H1 (cell line): ENCODE results near the gene TTK. TPM values are rescaled to one million over a fixed set of nuclear protein-coding genes. Genes with fewer than 3 reads are reported as not detected.

Experiments
- CTCF ChIA-PET: fragments of 300-600 bp; sonication (Branson Sonifier 250); formaldehyde crosslinking; loops from one replicate; lab custom pipeline; 2021; ENCODE audit not compliant: partially characterized antibody; lab: Charles Lee
- POLR2A ChIA-PET: fragments of 300-600 bp; sonication (Branson Sonifier 250); formaldehyde crosslinking; loops from one replicate; lab custom pipeline; 2021; ENCODE audit warnings: inconsistent platforms; ENCODE audit not compliant: partially characterized antibody; lab: Charles Lee
- DNase-seq, 2 experiments: peaks; one replicate each; pipeline versions ENCODE4 v3.0.0 to v3.0.0-alpha.2; 2010 to 2022; ENCODE audit warnings: low spot score in 2 of 2, low read depth in 1 of 2, mixed read lengths in 1 of 2
- FAIRE-seq: peaks from 2 replicates; lab custom pipeline; 2011; peaks lifted over from hg19 to GRCh38; lab: Jason Lieb, UNC
- H2AFZ ChIP-seq: 2 replicates; pipeline ENCODE4 v1.8.1; 2012; ENCODE audit warnings: low read length, inconsistent platforms
- H2AK5ac ChIP-seq: 2 replicates; pipeline ENCODE4 v1.6.1; 2013; ENCODE audit warnings: low read depth, low read length
- H2BK120ac ChIP-seq: replicated peaks from 2 replicates; pipeline ENCODE3; 2013; ENCODE audit warnings: low read depth, low read length, inconsistent platforms
- H2BK12ac ChIP-seq: 2 replicates; pipeline ENCODE4 v1.6.1; 2013; ENCODE audit warnings: low read depth, low read length
- H2BK15ac ChIP-seq: 2 replicates; pipeline ENCODE4 v1.6.1; 2013; ENCODE audit warnings: low read length
- H2BK20ac ChIP-seq: 2 replicates; pipeline ENCODE4 v1.6.1; 2013; ENCODE audit warnings: low read length
- H2BK5ac ChIP-seq: 2 replicates; pipeline ENCODE4 v1.6.1; 2013; ENCODE audit warnings: low read depth, low read length
- H3K14ac ChIP-seq: 2 replicates; pipeline ENCODE4 v1.6.1; 2013; ENCODE audit warnings: inconsistent platforms; ENCODE audit not compliant: insufficient read length
- H3K18ac ChIP-seq: 2 replicates; pipeline ENCODE4 v1.6.1; 2013; ENCODE audit warnings: low read length; ENCODE audit errors: extremely low read depth
- H3K23ac ChIP-seq: 2 replicates; pipeline ENCODE4 v1.6.1; 2013; ENCODE audit warnings: inconsistent platforms; ENCODE audit not compliant: insufficient read length
- H3K23me2 ChIP-seq: 2 replicates; pipeline ENCODE4 v1.6.1; 2013; ENCODE audit warnings: low read depth, low read length
- H3K27ac ChIP-seq: 2 replicates; pipeline ENCODE4 v1.6.1; 2011; ENCODE audit warnings: low read depth, low read length, inconsistent platforms
- H3K27me3 ChIP-seq, 4 experiments: replicated peaks in 1 of 4; 1 replicate in 1 of 4; 2 replicates in 3 of 4; pipeline versions ENCODE4 v1.6.1 to v1.8.1; 2011 to 2013; ENCODE audit warnings: low read length in 3 of 4, mild to moderate bottlenecking in 3 of 4, inconsistent platforms in 2 of 4, mixed read lengths in 2 of 4, moderate library complexity in 1 of 4; ENCODE audit not compliant: control insufficient read depth in 3 of 4, insufficient read depth in 3 of 4; ENCODE audit errors: extremely low read depth in 1 of 4
- H3K36me3 ChIP-seq, 4 experiments: 2 replicates each; pipeline versions ENCODE4 v1.6.1 to v1.8.1; 2011 to 2013; ENCODE audit warnings: mild to moderate bottlenecking in 4 of 4, low read length in 3 of 4, moderate library complexity in 2 of 4, control low read depth in 1 of 4, inconsistent platforms in 1 of 4; ENCODE audit not compliant: insufficient read depth in 4 of 4, control insufficient read depth in 2 of 4
- H3K4ac ChIP-seq: replicated peaks from 2 replicates; pipeline ENCODE3; 2013; ENCODE audit warnings: low read length, low read depth, mixed read lengths, inconsistent platforms; ENCODE audit not compliant: insufficient read length
- H3K4me1 ChIP-seq, 4 experiments: replicated peaks in 1 of 4; 1 replicate in 1 of 4; 2 replicates in 3 of 4; pipeline versions ENCODE4 v1.6.1 to v1.8.1; 2011 to 2013; ENCODE audit warnings: low read length in 3 of 4, inconsistent platforms in 2 of 4, mixed read lengths in 1 of 4; ENCODE audit not compliant: insufficient read depth in 4 of 4, control insufficient read depth in 3 of 4
- H3K4me2 ChIP-seq, 2 experiments: 2 replicates each; pipeline versions ENCODE4 v1.6.1 to v1.8.1; 2011 to 2013; ENCODE audit warnings: low read depth in 2 of 2, low read length in 2 of 2, control low read depth in 1 of 2, inconsistent platforms in 1 of 2, mild to moderate bottlenecking in 1 of 2; ENCODE audit not compliant: insufficient read depth in 1 of 2
- H3K4me3 ChIP-seq, 4 experiments: fragments of 200-600, 300-600 bp in 1 of 4; sonication (generic), shearing (Covaris generic), sonication (Bioruptor Twin) in 1 of 4; 2 replicates each; pipeline versions ENCODE4 v1.5.1 to v1.8.1; 2011 to 2016; ENCODE audit warnings: low read length in 4 of 4, low read depth in 3 of 4, control low read depth in 2 of 4, inconsistent platforms in 2 of 4, mild to moderate bottlenecking in 2 of 4, mixed read lengths in 1 of 4, moderate library complexity in 1 of 4; ENCODE audit not compliant: insufficient read depth in 2 of 4; ENCODE audit errors: extremely low read depth in 1 of 4
- H3K56ac ChIP-seq: replicated peaks from 2 replicates; pipeline ENCODE3; 2013; ENCODE audit warnings: low read depth, mild to moderate bottlenecking, mixed read lengths, low read length, inconsistent platforms; ENCODE audit not compliant: insufficient read length
- H3K79me1 ChIP-seq: 2 replicates; pipeline ENCODE4 v1.6.1; 2013; ENCODE audit warnings: low read depth, low read length, control low read depth
- H3K79me2 ChIP-seq, 2 experiments: 2 replicates each; pipeline versions ENCODE4 v1.6.1 to v1.8.1; 2012 to 2013; ENCODE audit warnings: low read length in 2 of 2, mild to moderate bottlenecking in 2 of 2, inconsistent platforms in 1 of 2; ENCODE audit not compliant: insufficient read depth in 2 of 2, control insufficient read depth in 1 of 2
- H3K9ac ChIP-seq, 4 experiments: replicated peaks in 1 of 4; 1 replicate in 1 of 4; 2 replicates in 3 of 4; pipeline versions ENCODE4 v1.6.1 to v1.8.1; 2011 to 2013; ENCODE audit warnings: low read depth in 3 of 4, low read length in 3 of 4, control low read depth in 2 of 4, mild to moderate bottlenecking in 2 of 4, moderate library complexity in 2 of 4, inconsistent platforms in 1 of 4; ENCODE audit errors: extremely low read depth in 1 of 4
- H3K9me3 ChIP-seq, 2 experiments: 2 replicates each; pipeline versions ENCODE4 v1.6.1 to v1.8.1; 2012 to 2013; ENCODE audit warnings: mild to moderate bottlenecking in 2 of 2, moderate library complexity in 2 of 2, control low read depth in 1 of 2, inconsistent platforms in 1 of 2, low read depth in 1 of 2, low read length in 1 of 2, mixed read lengths in 1 of 2; ENCODE audit not compliant: insufficient read depth in 2 of 2
- H4K20me1 ChIP-seq, 2 experiments: replicated peaks in 1 of 2; 2 replicates each; pipeline versions ENCODE3 to v1.8.1; 2011 to 2013; ENCODE audit warnings: inconsistent platforms in 2 of 2, low read length in 2 of 2, mild to moderate bottlenecking in 1 of 2; ENCODE audit not compliant: insufficient read depth in 2 of 2, control insufficient read depth in 1 of 2
- H4K5ac ChIP-seq: 2 replicates; pipeline ENCODE4 v1.6.1; 2013; ENCODE audit warnings: low read length, low read depth, mixed read lengths, inconsistent platforms; ENCODE audit not compliant: insufficient read length
- H4K8ac ChIP-seq: 2 replicates; pipeline ENCODE4 v1.8.0; 2013; ENCODE audit warnings: mild to moderate bottlenecking, moderate library complexity, low read length, inconsistent platforms; ENCODE audit not compliant: insufficient read depth; ENCODE audit errors: extremely low read depth
- H4K91ac ChIP-seq: replicated peaks from 2 replicates; pipeline ENCODE3; 2013; ENCODE audit warnings: low read length, mixed read lengths, inconsistent platforms; ENCODE audit not compliant: insufficient read length
- GABPA ChIP-seq: IDR thresholded peaks from 2 replicates; pipeline ENCODE4 v1.6.1; 2011; ENCODE audit warnings: mild to moderate bottlenecking, low read length, moderate library complexity, borderline replicate concordance; ENCODE audit not compliant: insufficient read depth
- MAX ChIP-seq: IDR thresholded peaks from 2 replicates; pipeline ENCODE4 v1.6.1; 2012; ENCODE audit warnings: inconsistent platforms
- NRF1 ChIP-seq: IDR thresholded peaks from 2 replicates; pipeline ENCODE4 v1.6.1; 2011; ENCODE audit warnings: mild to moderate bottlenecking, low read depth, low read length, improper control_type of control experiment
- RNF2 ChIP-seq: fragments of 200-900, 300-1000 bp; sonication (generic); IDR thresholded peaks from 2 replicates; pipeline ENCODE4 v1.7.1; 2016; ENCODE audit warnings: borderline replicate concordance, low read depth, mild to moderate bottlenecking, antibody characterized with exemption, low read length; ENCODE audit not compliant: poor library complexity, severe bottlenecking; ENCODE audit errors: missing control alignments
- SP1 ChIP-seq: IDR thresholded peaks from 2 replicates; pipeline ENCODE4 v1.6.1; 2011; ENCODE audit warnings: low read depth, low read length
- SP2 ChIP-seq: IDR thresholded peaks from 2 replicates; pipeline ENCODE4 v1.6.1; 2012; ENCODE audit warnings: mild to moderate bottlenecking, low read length, inconsistent platforms
- TBP ChIP-seq: IDR thresholded peaks from 2 replicates; pipeline ENCODE4 v1.6.1; 2011; ENCODE audit warnings: low read depth, low read length, improper control_type of control experiment
- WGBS, 2 experiments: shearing (Covaris generic) in 1 of 2; methylation state at CpG; one replicate each; pipeline versions ENCODE4 v1.1.6 to v1.1.7; 2013 to 2015; ENCODE audit warnings: low lambda C conversion rate in 2 of 2, mixed read lengths in 2 of 2, inconsistent platforms in 1 of 2, low coverage in 1 of 2, missing lambda C conversion rate in 1 of 2; ENCODE audit not compliant: insufficient replicate concordance in 2 of 2, insufficient coverage in 1 of 2, insufficient read length in 1 of 2; ENCODE audit errors: extremely low coverage in 1 of 2, missing lambda C conversion rate in 1 of 2; 5-methylcytosine and 5-hydroxymethylcytosine counted together
- polyA plus RNA-seq, 7 experiments: library from polyadenylated mRNA; depleted of rRNA in 3 of 7; stranded (reverse) in 5 of 7; unstranded in 2 of 7; fragments of >200 nt in 5 of 7; fragments of 200-250 nt in 2 of 7; gene quantifications; 1 replicate in 5 of 7; 2 replicates in 1 of 7; 4 replicates in 1 of 7; pipeline versions ENCODE4 v1.2.1 to v1.2.3, GENCODE V29; 2011 to 2013; ENCODE audit warnings: missing spikeins in 2 of 7, mixed read lengths in 2 of 7
- total RNA-seq: library from RNA; stranded (reverse); fragmentation: NEBNext Ultra II Directional; extraction: Animal tissue kit (Norgen Biotek cat#: 25700); gene quantifications from 2 replicates; pipeline ENCODE4 v1.2.1, GENCODE V29; 2021

Gene TTK
- total and polyA plus RNA-seq, 2 of the 8 experiments (the other 6 are each of a cell fraction or from before 2014, with no cell fraction given) = 11.9 to 63.2 TPM

- Histone ChIP-seq H4K8ac (no peak overlapping the region), H3K4ac (no peak overlapping the region), H4K5ac (no peak overlapping the region), H2AFZ (peak overlapping the region; percentile 66; the same call in 1 of the 2 replicates), H3K56ac (no peak overlapping the region), H3K18ac (no peak overlapping the region), H3K9me3 (no peaks in the 10 kb centered on the region), H3K14ac (no peak overlapping the region), H2BK20ac (no peak overlapping the region), H2BK5ac (no peak overlapping the region), H3K79me1 (no peaks in the 10 kb centered on the region), H3K27ac (no peak overlapping the region), H3K9ac (no peak overlapping the region), H3K27me3 (no peaks in the 10 kb centered on the region), H3K23me2 (no peaks in the 10 kb centered on the region; the same call in 1 of the 2 replicates), H2BK15ac (no peak overlapping the region), H3K23ac (no peak overlapping the region), H4K91ac (no peak overlapping the region), H2BK120ac (no peak overlapping the region), H2AK5ac (no peak overlapping the region), H3K4me3 (no peak overlapping the region), H4K20me1 (no peaks in the 10 kb centered on the region), H3K79me2 (no peaks in the 10 kb centered on the region), H2BK12ac (no peak overlapping the region), H3K36me3 (no peaks in the 10 kb centered on the region), H3K4me2 (no peak overlapping the region), H3K4me1 (no peaks in the 10 kb centered on the region)
- ChIA-PET POLR2A (interaction anchor here (2.1 kb wide), 1 partner anchor 18 kb away, joined by 6 read pairs; the partner anchor contains the start of gene BCKDHB), CTCF (no interaction called here)
- WGBS, 2 experiments = 91% methylated on average over 6 of the region's 6 CpGs; no CpG with 5 or more reads in 1 of the 2 experiments
- DNase-seq = no peak
- FAIRE-seq = no peak
- no peak for TF ChIP-seq NRF1
- TF ChIP-seq RNF2 = no peak
- TF ChIP-seq SP2 = no peak
- no peak for TF ChIP-seq SP1
- TF ChIP-seq GABPA = no peak
- no peak for TF ChIP-seq TBP
- no peak for TF ChIP-seq MAX
Observed at GRCh38 chr6:80088637-80089036, 84.2 kb downstream of the TTK start.
